K562 (cell line): ENCODE data around the gene SORCS2. TPM values are rescaled to one million over a fixed set of nuclear protein-coding genes. Genes with fewer than 3 reads are reported as not detected.

Experiments used
- ATAC-seq: fragments of 200-7000 bp; cut with Tn5 transposase; 3 replicates; pipeline ENCODE4 v1.9.1; 2020; ENCODE audit warnings: moderate library complexity
- BruUV-seq: library from RNA; stranded (reverse); fragments of 400-500 nt; replicated peaks from 2 replicates; lab custom pipeline; 2021; lab: Mats Ljungman, UMichigan
- CTCF ChIA-PET: fragments of 300-600 bp; formaldehyde crosslinking; extraction: SDS; loops from one replicate; lab custom pipeline; 2021; ENCODE audit warnings: low intra/inter-chr PET ratio; lab: Yijun Ruan, JAX
- POLR2A ChIA-PET: fragments of 300-600, 350-650 bp; sonication (Branson Sonifier 250); formaldehyde crosslinking; extraction: SDS; loops from one replicate; lab custom pipeline; 2021; ENCODE audit warnings: antibody characterized with exemption, inconsistent platforms; lab: Yijun Ruan, JAX
- DNase-seq, 4 experiments: peaks; one replicate each; pipeline versions ENCODE4 v3.0.0 to v3.0.0-alpha.2; 2011 to 2018; ENCODE audit warnings: low spot score in 3 of 4, mixed read lengths in 3 of 4; ENCODE audit errors: extremely low read depth in 1 of 4
- FAIRE-seq: peaks from 2 replicates; lab custom pipeline; 2011; peaks lifted over from hg19 to GRCh38; lab: Jason Lieb, UNC
- H2AFZ ChIP-seq: 2 replicates; pipeline ENCODE4 v1.6.0; 2011; ENCODE audit warnings: low read depth, low read length, control low read depth, inconsistent platforms
- H3K27ac ChIP-seq: fragments of 200-600 bp; 3 replicates; pipeline ENCODE4 v1.8.0; 2011; ENCODE audit warnings: low read depth, mild to moderate bottlenecking, control low read depth, inconsistent platforms, low read length, moderate library complexity, mixed read lengths; ENCODE audit errors: extremely low read depth
- H3K27me3 ChIP-seq, 2 experiments: fragments of 300-600 bp in 1 of 2; 2 replicates in 1 of 2; 3 replicates in 1 of 2; pipeline versions ENCODE4 v1.6.0 to v1.8.0; 2011; ENCODE audit warnings: inconsistent platforms in 2 of 2, low read length in 2 of 2, mild to moderate bottlenecking in 1 of 2, mixed read lengths in 1 of 2, moderate library complexity in 1 of 2; ENCODE audit not compliant: control insufficient read depth in 2 of 2, insufficient read depth in 2 of 2
- H3K36me3 ChIP-seq: fragments of 300-600 bp; 3 replicates; pipeline ENCODE4 v1.8.0; 2011; ENCODE audit warnings: mild to moderate bottlenecking, low read length, inconsistent platforms; ENCODE audit not compliant: control insufficient read depth, insufficient read depth
- H3K4me1 ChIP-seq, 2 experiments: fragments of 200-600 bp in 1 of 2; replicated peaks in 1 of 2; 2 replicates in 1 of 2; 3 replicates in 1 of 2; pipeline versions ENCODE4 v1.5.1 to v1.8.0; 2011; ENCODE audit warnings: inconsistent platforms in 2 of 2, low read length in 2 of 2, mild to moderate bottlenecking in 1 of 2, mixed read lengths in 1 of 2, moderate library complexity in 1 of 2; ENCODE audit not compliant: control insufficient read depth in 2 of 2, insufficient read depth in 2 of 2
- H3K4me2 ChIP-seq: 2 replicates; pipeline ENCODE4 v1.6.1; 2011; ENCODE audit warnings: low read length, control low read depth, inconsistent platforms, mixed read lengths; ENCODE audit not compliant: insufficient read depth
- H3K4me3 ChIP-seq: fragments of 200-600 bp; sonication (generic), shearing (Covaris generic); 2 replicates; pipeline ENCODE4 v1.5.1; 2016; ENCODE audit warnings: control low read depth, inconsistent platforms
- H3K79me2 ChIP-seq: fragments of 200-600 bp; 3 replicates; pipeline ENCODE4 v1.8.0; 2011; ENCODE audit warnings: low read length, inconsistent platforms; ENCODE audit not compliant: control insufficient read depth, insufficient read depth
- H3K9ac ChIP-seq, 2 experiments: 2 replicates each; pipeline versions ENCODE4 v1.6.0 to v1.6.1; 2011; ENCODE audit warnings: low read depth in 2 of 2, low read length in 2 of 2, control low read depth in 1 of 2, inconsistent platforms in 1 of 2, mild to moderate bottlenecking in 1 of 2, mixed read lengths in 1 of 2; ENCODE audit not compliant: insufficient read depth in 1 of 2
- H3K9me1 ChIP-seq: one replicate; pipeline ENCODE4 v1.6.0; 2011; ENCODE audit warnings: inconsistent platforms, mild to moderate bottlenecking, low read length, moderate library complexity; ENCODE audit not compliant: control insufficient read depth, insufficient read depth
- H3K9me3 ChIP-seq: replicated peaks from 2 replicates; pipeline ENCODE4 v1.5.1; 2011; ENCODE audit warnings: low read depth, low read length, inconsistent platforms; ENCODE audit not compliant: control insufficient read depth, insufficient read depth
- H4K20me1 ChIP-seq: replicated peaks from 2 replicates; pipeline ENCODE4 v1.6.1; 2011; ENCODE audit warnings: low read length, inconsistent platforms, mixed read lengths; ENCODE audit not compliant: control insufficient read depth, insufficient read depth
- C11orf30 ChIP-seq: fragments of 450-650 bp; IDR thresholded peaks from 2 replicates; pipeline ENCODE4 v1.6.1; 2016; ENCODE audit warnings: low read depth, mild to moderate bottlenecking
- CTCFL ChIP-seq: IDR thresholded peaks from 2 replicates; pipeline ENCODE4 v1.6.1; 2011; ENCODE audit warnings: borderline replicate concordance, low read depth, mild to moderate bottlenecking, moderate library complexity, low read length; ENCODE audit not compliant: insufficient read depth, poor library complexity, severe bottlenecking
- EP300 ChIP-seq: IDR thresholded peaks from 2 replicates; pipeline ENCODE4 v1.6.1; 2012; ENCODE audit warnings: low read length, improper control_type of control experiment
- MEF2A ChIP-seq: IDR thresholded peaks from 2 replicates; pipeline ENCODE4 v1.6.1; 2011; ENCODE audit warnings: low read depth, mild to moderate bottlenecking, low read length, moderate library complexity; ENCODE audit not compliant: control insufficient read depth
- MTA2 ChIP-seq: fragments of 450-650 bp; IDR thresholded peaks from 2 replicates; pipeline ENCODE4 v1.6.1; 2016; ENCODE audit warnings: low read depth
- NFE2 ChIP-seq: IDR thresholded peaks from 2 replicates; pipeline ENCODE4 v1.6.1; 2014; ENCODE audit warnings: antibody characterized with exemption, low read depth
- NR4A1 ChIP-seq, 2 experiments: fragments of 250-450 bp in 1 of 2; fragments of 450-650 bp in 1 of 2; sonication (Bioruptor Pico) in 1 of 2; IDR thresholded peaks; 2 replicates each; pipeline versions ENCODE4 v1.4.0 to v1.6.1; 2016 to 2020; ENCODE audit warnings: mild to moderate bottlenecking in 2 of 2, missing compliant biosample characterization in 1 of 2, missing genetic modification characterization in 1 of 2, moderate library complexity in 1 of 2
- SAP30 ChIP-seq: fragments of 200-600 bp; sonication (generic); IDR thresholded peaks from 2 replicates; pipeline ENCODE4 v1.6.1; 2012; ENCODE audit warnings: borderline replicate concordance, low read depth, mild to moderate bottlenecking, moderate library complexity, low read length, control low read depth, inconsistent platforms; ENCODE audit not compliant: insufficient read depth, poor library complexity, severe bottlenecking
- SIN3A ChIP-seq, 2 experiments: fragments of 150-350 bp in 1 of 2; IDR thresholded peaks; 2 replicates each; pipeline ENCODE4 v1.6.1; 2011 to 2016; ENCODE audit warnings: borderline replicate concordance in 2 of 2, low read depth in 2 of 2, low read length in 2 of 2, mild to moderate bottlenecking in 2 of 2, moderate library complexity in 2 of 2; ENCODE audit not compliant: control insufficient read depth in 1 of 2
- TCF7L2 ChIP-seq: fragments of 150-350 bp; IDR thresholded peaks from 2 replicates; pipeline ENCODE4 v1.6.1; 2016; ENCODE audit warnings: low read depth, mild to moderate bottlenecking, low read length, moderate library complexity
- XRCC3 ChIP-seq: fragments of 450-650 bp; IDR thresholded peaks from 2 replicates; pipeline ENCODE4 v1.6.1; 2017; ENCODE audit warnings: mild to moderate bottlenecking, moderate library complexity
- ZNF280A ChIP-seq: fragments of 450-650 bp; IDR thresholded peaks from 2 replicates; pipeline ENCODE4 v1.6.1; 2018; ENCODE audit warnings: mild to moderate bottlenecking, low read depth; ENCODE audit not compliant: partially characterized antibody
- ZNF354B ChIP-seq: fragments of 250-450 bp; sonication (Bioruptor Pico); IDR thresholded peaks from 2 replicates; pipeline ENCODE4 v1.4.0; 2020
- ZNF445 ChIP-seq: fragments of 250-450 bp; sonication (Bioruptor Pico); IDR thresholded peaks from 2 replicates; pipeline ENCODE4 v1.4.0; 2020; ENCODE audit warnings: low read depth, mild to moderate bottlenecking, moderate library complexity
- ZNF57 ChIP-seq: fragments of 450-650 bp; formaldehyde crosslinking; IDR thresholded peaks from 2 replicates; pipeline ENCODE4 v1.4.0; 2020; ENCODE audit warnings: mild to moderate bottlenecking, moderate library complexity
- WGBS: fragments of 100-300 bp; shearing (Covaris generic); methylation state at CpG from one replicate; pipeline ENCODE4 v1.1.6; 2016; ENCODE audit warnings: low coverage, mixed read lengths; ENCODE audit not compliant: insufficient coverage; ENCODE audit errors: missing lambda C conversion rate; 5-methylcytosine and 5-hydroxymethylcytosine counted together
- in situ Hi-C: fragments of 300-500 bp; cut with MboI; formaldehyde crosslinking; loops from 4 replicates; pipeline ENCODE4 v1.15.0; 2018; ENCODE audit warnings: inconsistent platforms, mixed read lengths
- intact Hi-C: fragments of 100-400 bp; cut with micrococcal nuclease; formaldehyde crosslinking; loops from 2 replicates; pipeline ENCODE4 v1.14.2; 2022
- polyA plus RNA-seq, 8 experiments: library from polyadenylated mRNA; depleted of rRNA in 4 of 8; stranded (reverse) in 5 of 8; unstranded in 3 of 8; fragments of >200 nt; fragmentation: Nextera tagmentation in 2 of 8; fragmentation: Illumina TruSeq in 1 of 8; extraction: Ambion mirVana in 2 of 8; extraction: Trizol in 1 of 8; gene quantifications; 2 replicates each; pipeline versions ENCODE4 v1.2.1 to v1.2.3, GENCODE V29; 2011 to 2014; ENCODE audit warnings: inconsistent platforms in 1 of 8, missing spikeins in 1 of 8
- total RNA-seq, 7 experiments: library from RNA; depleted of rRNA in 6 of 7; stranded (reverse); fragments of >200 nt in 6 of 7; fragmentation: Illumina TruSeq in 2 of 7; extraction: Trizol in 2 of 7; gene quantifications; 2 replicates each; pipeline versions ENCODE4 v1.2.1 to v1.2.3, GENCODE V29; 2011 to 2021; ENCODE audit warnings: low replicate concordance in 1 of 7
- TF ChIP-seq, protein P1 (sequence below): fragments of 250-450 bp; sonication (Bioruptor Pico); IDR thresholded peaks from 2 replicates; pipeline ENCODE4 v1.4.0; 2020; ENCODE audit warnings: borderline replicate concordance

The SORCS2 gene
- total and polyA plus RNA-seq, 9 of the 15 experiments (the other 6 are each of a cell fraction or from before 2014, with no cell fraction given): not detected

- ChIA-PET POLR2A (no interaction called here), CTCF (no interaction called here)
- ATAC-seq (no peak), FAIRE-seq (no peak), DNase-seq (no peak)
- H3K36me3 ChIP-seq: no peaks in the 10 kb centered on the region
- peaks cover 5 to 84% of the 10 kb centered on the region in 2 experiments; a peak in 4 of 5 replicates for H3K27me3 ChIP-seq
- in situ Hi-C loops: no loop called here
- H2AFZ ChIP-seq: no peak overlapping the region
- no peaks in the 10 kb centered on the region for H3K9me1 ChIP-seq
- H3K27ac ChIP-seq: no peak overlapping the region
- H3K4me1 ChIP-seq: no peaks in the 10 kb centered on the region; a peak in 1 of 5 replicates
- intact Hi-C loops: no loop called here
- WGBS: 2% methylated on average over 22 of the region's 24 CpGs
- no peak overlapping the region for H3K4me2 ChIP-seq
- no peak overlapping the region for H3K9ac ChIP-seq
- H4K20me1 ChIP-seq: peaks cover 17% of the 10 kb centered on the region
- no peaks in the 10 kb centered on the region for H3K79me2 ChIP-seq
- no peak overlapping the region for H3K4me3 ChIP-seq
- BruUV-seq: no TSS peak
- no peaks in the 10 kb centered on the region for H3K9me3 ChIP-seq
- TF ChIP-seq, protein P1, sequence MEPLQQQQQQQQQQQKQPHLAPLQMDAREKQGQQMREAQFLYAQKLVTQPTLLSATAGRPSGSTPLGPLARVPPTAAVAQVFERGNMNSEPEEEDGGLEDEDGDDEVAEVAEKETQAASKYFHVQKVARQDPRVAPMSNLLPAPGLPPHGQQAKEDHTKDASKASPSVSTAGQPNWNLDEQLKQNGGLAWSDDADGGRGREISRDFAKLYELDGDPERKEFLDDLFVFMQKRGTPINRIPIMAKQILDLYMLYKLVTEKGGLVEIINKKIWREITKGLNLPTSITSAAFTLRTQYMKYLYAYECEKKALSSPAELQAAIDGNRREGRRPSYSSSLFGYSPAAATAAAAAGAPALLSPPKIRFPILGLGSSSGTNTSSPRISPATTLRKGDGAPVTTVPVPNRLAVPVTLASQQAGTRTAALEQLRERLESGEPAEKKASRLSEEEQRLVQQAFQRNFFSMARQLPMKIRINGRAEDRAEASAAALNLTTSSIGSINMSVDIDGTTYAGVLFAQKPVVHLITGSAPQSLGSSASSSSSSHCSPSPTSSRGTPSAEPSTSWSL: no peak
- TF ChIP-seq ZNF57 (no peak), ZNF445 (CRISPR knock-in tag) (no peak), ZNF354B (CRISPR knock-in tag) (no peak), SIN3A (IDR thresholded peaks at IDR 0.05; ENCODE audit: borderline replicate concordance in 2 of 2, control insufficient read depth in 1 of 2, low read depth in 2 of 2, low read length in 2 of 2) (no peak), NR4A1 (CRISPR knock-in tag; IDR thresholded peaks at IDR 0.05) (no peak), NR4A1 (tag; IDR thresholded peaks at IDR 0.05) (no peak), TCF7L2 (no peak), ZNF280A (no peak), EP300 (no peak), SAP30 (no peak), MEF2A (no peak), XRCC3 (no peak), MTA2 (no peak), NFE2 (no peak), CTCFL (no peak), C11orf30 (no peak)
Measured at GRCh38 chr4:7280926-7281690, 88.8 kb downstream of the SORCS2 start.
